Fibroblast of gingiva (primary cell): ENCODE measurements around the gene NCAPD3.

Experiments
- DNase-seq: peaks from one replicate; pipeline ENCODE4 v3.0.0-alpha.2; 2011; ENCODE audit warnings: low read depth

Gene NCAPD3

DNA sequence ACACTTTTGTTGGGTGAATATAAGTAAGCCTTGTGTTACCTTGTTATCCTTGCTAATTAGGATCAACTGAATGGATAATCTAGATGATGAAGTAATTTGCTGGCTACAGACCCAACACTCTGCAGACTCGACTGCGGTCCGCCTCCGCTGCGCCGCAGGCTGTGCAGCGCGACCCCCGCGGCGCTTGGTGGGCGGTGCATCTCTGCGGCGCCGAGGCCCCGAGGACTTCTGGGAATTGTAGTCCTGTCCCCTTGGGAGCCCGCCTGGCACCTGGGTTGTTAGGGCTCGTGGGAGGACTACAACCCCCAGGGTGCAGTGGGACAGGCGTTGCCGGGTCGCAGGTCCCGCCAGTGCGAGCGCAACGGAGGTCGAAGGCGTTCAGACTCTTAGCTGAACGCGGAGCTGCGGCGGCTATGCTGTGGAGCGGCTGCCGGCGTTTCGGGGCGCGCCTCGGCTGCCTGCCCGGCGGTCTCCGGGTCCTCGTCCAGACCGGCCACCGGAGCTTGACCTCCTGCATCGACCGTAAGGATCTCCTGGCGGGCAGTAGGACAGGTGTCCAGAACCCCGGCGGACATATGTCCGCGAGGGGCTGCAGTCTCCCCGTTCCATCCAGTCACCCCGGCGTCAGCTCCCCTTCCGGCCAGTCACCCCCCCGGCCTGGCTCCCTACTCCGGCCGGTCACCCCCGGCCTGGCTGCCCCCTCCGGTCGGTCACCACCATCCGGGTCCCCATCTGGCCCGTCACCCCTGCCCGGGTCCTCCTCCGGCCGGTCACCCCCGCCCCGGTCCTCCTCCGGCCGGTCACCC is 29.6 kb upstream of the NCAPD3 start, which contains the start of the genes ACAD8 and THYN1:
ACAD8 (plus strand) TSS at position 381 of the 806 bp plus-strand sequence; CDS start at position 414, 33 bp downstream.
THYN1 (minus strand) TSS at position 165 of the 806 bp plus-strand sequence. CDS start 470 bp downstream, outside the sequence.
- DNase-seq: peak; percentile 95

- no peak for DNase-seq
Measured at GRCh38 chr11:134252346-134253187, 28.8 kb upstream of the NCAPD3 start.

DNA sequence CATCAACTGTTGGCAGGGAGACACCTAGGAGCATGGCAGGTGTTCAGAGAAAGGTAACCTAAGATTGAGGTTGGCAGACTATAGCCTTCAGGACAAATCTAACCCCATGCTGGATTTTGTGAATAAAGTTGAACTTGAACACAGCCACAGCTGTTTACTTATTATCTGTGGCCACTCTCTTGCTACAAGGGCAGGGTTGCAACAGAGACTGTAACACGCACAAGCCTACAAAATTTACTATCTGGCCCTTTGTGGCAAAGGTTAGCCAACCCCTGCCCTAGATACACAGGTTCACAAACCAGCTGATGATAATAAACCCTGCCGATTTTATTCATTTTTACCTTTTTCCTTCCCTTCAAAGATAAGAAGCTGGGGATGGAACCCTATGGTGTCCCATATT is 26.9 kb upstream of the NCAPD3 start:
- no peak for DNase-seq

DNA sequence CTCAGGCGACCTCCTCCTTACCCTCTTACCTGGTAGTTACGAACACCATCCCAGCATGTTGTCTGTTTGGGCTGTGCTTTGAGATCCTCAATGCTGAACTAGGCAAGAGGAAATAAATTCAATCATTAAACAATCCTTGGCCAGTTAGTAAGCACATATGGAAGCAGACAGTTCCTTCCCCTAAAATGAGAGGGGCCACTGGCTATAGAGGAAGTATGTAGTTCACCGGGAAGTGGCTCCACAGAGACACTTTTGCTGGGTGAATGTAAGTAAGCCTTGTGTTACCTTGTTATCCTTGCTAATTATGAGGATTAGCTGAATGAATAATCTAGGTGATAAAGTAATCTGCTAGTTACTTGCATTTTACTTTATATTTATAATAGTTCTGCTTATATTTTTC is 26.5 kb upstream of the NCAPD3 start:
- no peak for DNase-seq

DNA sequence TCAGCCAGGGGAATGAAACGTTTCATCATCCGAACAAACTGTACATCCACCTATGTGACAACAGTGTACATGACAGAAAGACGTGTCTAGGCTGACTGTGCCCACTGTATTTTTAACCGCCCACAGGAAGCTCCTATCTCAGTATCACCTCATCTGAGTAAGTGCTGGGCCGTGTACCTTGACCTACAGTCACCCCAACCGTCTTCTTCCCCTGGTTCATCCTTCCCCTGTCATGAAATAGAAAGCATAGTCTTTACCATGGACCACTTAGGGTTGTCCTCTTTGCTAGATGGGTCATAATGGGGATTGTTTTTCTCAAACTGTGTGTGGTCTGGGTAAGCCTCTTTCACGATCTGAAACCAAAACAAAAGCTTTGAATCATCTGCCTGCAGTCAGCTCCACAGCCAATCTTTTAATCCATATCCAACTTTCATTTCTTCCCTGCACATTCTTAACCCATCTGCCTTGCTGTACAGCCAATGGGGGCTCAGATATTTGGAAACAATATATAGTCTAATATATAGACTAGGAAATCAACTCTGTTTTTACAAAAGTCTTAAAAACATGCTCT is 25.2 kb upstream of the NCAPD3 start:
- DNase-seq: no peak

- no peak for DNase-seq
Measured at GRCh38 chr11:134246678-134247077, 22.9 kb upstream of the NCAPD3 start.

GRCh38 chr11:134246100-134246499 is 22.3 kb upstream of the NCAPD3 start:
- DNase-seq: no peak

DNA sequence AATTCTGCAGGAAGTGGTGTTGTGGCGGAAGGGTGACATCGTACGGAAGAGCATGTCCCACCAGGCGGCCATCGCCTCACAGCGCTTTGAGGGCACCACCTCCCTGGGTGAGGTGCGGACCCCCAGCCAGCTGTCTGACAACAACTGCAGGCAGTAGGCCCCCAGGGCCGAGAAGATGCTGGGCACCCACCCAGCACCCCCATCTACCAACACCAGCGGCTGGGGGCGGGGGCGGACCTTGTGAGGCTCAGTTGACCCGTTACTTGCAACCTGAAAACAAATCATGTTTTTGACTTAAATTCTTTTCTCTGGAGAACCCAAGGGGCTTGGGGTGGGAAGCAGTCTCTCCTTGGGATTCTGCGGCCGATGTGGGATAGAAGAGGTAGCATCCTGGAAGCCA is 21.7 kb upstream of the NCAPD3 start:
- DNase-seq: no peak

DNA sequence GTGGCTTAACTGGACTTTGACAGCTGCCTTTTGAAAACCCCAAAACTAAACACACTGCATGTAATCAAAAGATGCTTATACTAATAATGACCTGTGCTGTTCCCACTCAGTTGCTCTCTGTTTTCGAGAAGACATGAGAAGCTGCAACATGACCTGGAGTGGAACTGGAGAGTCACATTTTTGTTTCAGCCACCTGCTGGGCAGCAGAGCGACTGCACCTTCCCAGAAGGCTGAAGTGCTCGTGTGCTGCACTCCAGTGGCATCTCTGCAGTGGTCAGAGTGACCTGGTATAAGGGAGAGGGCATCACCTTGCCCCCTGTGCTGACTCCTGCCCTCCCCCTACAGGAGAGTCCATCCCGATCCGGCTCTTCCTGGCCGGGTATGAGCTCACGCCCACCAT is 20.8 kb upstream of the NCAPD3 start:
- peak; percentile 19 for DNase-seq

- no peak for DNase-seq
Measured at GRCh38 chr11:134243913-134244312, 20.1 kb upstream of the NCAPD3 start.

- DNase-seq: no peak
Measured at GRCh38 chr11:134242376-134242775, 18.6 kb upstream of the NCAPD3 start.

DNA sequence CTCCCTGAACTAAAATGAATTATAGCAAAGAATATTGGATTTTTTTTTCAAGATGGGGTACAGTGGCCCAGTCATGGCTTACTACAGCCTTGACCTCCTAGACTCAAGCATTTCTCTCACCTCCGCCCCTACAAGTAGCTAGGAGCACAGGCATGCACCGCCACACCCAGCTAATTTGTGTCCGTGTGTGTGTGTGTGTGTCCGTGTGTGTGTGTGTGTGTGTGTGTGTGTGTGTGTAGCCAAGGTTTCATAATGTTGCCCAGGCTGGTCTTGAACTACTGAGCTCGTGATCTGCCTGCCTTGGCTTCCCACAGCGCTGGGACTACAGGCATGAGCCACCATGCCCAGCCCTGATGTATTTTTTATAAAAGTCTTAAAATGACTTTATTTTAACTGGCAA is 16.8 kb upstream of the NCAPD3 start:
- no peak for DNase-seq

GRCh38 chr11:134238956-134239355 is 15.2 kb upstream of the NCAPD3 start:
- no peak for DNase-seq

DNA sequence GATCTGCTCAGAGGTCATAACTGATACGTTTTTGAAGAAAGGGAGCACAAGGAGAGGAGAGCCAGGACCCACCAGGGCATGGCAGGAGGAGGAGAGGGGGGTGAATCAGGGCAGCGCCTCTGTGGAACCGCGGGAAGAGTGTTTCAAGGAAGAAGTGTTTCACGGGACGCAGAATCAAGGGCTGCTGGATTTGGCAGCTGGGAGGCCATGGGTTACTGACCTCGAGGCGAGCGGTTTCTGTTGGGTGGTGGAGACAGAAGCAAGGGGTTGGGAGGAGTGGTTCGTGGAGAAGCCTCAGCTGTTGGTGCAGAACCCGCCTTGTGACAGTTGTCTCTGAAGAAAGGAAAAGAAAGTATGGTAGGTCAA is 13.8 kb upstream of the NCAPD3 start:
- no peak for DNase-seq

DNA sequence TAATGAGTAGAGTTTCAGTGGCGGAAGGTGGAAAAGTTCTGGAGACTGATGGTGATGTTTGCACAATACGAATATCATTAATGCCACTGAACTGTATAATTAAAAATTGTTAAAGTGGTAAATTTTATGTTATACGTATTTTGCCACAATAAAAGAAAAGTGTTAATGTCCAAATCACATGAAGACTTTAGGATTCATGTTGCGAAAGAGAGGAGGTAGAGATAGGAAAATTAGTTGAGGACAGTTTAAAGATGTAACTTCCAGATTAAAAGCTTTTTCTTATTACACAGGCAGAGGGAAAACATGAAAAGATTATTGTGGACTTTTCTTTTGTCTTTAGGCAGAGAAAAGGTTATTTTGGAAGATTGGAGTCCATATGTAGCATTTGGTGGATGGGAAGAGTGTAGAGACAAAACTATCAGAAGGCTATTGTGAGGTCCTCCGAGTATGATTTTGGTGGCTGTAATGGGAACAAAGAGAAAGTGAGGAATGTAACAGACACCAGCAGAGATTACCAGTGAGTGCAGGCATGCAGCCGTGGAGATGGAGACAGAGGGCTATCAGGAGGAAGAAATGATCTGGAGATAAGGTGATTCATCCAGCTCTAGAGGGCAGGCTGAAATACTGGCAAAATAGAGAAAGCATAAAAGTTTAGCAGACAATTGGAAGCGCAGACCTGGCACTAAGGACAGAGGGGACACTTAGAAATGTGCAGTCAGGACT is 13.2 kb upstream of the NCAPD3 start:
- DNase-seq: no peak

- DNase-seq: no peak
Measured at GRCh38 chr11:134235399-134235798, 11.6 kb upstream of the NCAPD3 start.

DNA sequence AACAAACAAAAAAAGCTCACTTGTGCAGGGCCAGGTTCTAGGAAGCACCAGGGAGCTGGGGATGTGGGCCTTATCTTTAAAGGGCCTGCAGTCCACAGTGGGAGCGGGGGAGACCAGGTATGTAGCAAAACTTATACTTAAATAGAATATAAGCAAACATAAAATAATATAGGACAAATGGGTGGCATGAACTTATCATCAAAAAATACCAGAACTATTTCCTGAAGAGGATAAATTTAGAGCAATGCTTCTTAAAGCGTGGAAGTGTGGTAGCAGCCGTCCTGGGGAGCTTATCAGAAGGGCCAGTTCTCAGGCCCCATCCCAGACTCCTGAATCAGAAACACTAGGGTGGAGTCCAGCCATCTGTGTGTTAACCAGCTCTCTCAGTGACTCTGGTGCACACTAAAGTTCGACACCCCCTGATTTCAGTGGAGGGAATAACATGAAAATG is 10.0 kb upstream of the NCAPD3 start:
- no peak for DNase-seq

DNA sequence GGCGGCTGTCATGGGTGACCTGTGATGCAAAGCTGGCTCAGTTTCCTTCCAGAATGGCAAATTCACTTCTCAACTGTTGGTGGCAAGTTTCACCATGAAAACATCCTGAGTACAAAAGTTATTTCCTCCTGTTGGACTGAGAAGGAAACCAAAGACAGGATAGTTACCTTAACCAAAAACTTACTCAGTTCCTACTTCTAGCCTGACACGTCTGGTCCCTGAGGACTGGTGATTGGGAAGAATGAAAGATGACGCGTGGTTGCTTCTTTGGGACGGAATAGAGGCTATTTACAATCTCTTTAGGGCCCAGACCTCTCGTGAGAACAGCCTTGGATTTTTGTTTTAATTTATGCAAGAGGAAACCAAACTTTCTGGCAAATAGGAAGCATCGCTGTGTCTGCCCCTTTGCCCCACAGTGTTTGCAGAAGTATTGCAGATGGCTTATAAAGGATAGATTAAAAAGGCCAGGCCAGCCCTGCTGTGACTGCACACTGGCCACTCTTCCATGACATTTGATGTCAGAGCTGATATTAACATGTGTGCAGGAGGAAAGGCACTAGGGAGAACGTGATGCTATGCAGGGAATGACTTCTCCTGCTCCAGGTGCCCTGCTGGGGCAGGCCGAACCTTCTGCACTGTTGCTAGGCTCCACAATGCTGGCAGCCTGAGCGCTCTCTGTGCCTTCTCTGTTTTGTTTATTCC is 8.3 kb upstream of the NCAPD3 start:
- no peak for DNase-seq

DNA sequence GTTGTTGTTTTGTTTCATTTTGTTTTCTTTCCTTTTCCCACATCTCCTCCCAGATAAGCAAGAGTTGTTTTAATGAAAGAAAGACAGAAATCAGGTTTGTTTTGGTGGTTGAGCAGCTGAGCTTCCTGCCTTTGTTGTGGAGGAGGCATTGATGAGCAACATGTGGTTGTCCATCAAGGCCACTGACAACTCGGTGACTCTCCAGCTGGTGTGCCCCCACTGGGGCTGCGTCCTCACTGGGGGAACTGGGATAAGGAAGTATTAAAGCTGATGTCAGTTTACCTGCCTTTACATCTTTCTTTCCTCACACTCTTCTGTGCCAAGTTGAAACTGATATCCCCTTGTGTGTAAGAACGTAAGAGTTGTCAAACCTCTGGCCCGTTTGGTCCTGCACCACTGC is 6.6 kb upstream of the NCAPD3 start:
- no peak for DNase-seq

DNA sequence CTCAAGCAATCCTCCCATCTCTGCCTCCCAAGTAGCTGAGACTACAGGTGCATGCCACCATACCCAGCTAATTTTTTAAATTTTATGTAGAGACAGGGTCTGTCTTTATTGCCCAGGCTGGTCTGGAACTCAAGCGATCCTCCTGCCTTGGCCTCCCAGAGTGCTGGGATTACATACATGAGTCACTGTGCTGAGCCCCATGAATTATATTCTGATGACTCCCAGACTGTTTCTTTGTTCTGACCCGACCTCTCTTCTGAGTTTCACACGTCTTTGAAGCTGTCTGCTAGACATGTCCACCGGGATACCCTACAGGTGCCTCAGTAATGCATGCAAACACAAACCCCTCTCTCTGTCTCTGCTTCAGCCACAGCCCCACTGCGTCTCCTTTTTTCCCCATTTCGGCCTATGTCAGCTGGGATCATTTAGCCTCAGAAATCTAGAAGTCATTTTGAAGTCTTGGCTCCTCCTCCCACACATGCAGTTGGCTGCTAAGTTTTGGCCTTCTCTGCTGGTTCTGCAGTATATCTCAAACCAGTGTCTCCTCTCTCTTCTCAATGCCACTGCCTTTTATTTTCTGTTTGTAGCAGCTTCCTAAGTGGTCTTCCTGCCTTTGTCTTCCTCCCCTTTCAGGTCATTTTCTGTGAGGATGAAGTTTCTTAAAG is 5.5 kb upstream of the NCAPD3 start:
- DNase-seq: no peak

- DNase-seq: peak; percentile 49
Measured at GRCh38 chr11:134228625-134229024, 4.9 kb upstream of the NCAPD3 start.
